ENCODE measurements around the gene OVCA2. TPM values are rescaled to one million over a fixed set of nuclear protein-coding genes. Genes with fewer than 3 reads are reported as not detected.
"Not testable (repeated sequence)": the region's sequence is repeated elsewhere in the genome, so short reads cannot be mapped to it uniquely, and the experiment has no call there.

OVCA2 gene
- total RNA-seq, 4 donors from 2014 or later = 19.6 to 40.3 (median 36.5) TPM

GRCh38 chr17:2008332-2009126 is 33.3 kb upstream of the OVCA2 start:
- no peak for ATAC-seq
- TF ChIP-seq CTCF (IDR thresholded peaks at IDR 0.05) (no peak), POLR2A (IDR thresholded peaks at IDR 0.05) (no peak), POLR2AphosphoS5 (IDR thresholded peaks at IDR 0.05) (no peak)
- H3K4me1 ChIP-seq = peaks cover 0 to 14% (median 0%) of the 10 kb centered on the region in 3 donors
- 86 to 89% methylated on average over 13 to 15 of the region's 15 CpGs for WGBS, 2 donors (ENCODE audit: low coverage in 1 of 2)
- no peak overlapping the region for H3K4me3 ChIP-seq
- no peaks in the 10 kb centered on the region for H3K9me3 ChIP-seq
- no peaks in the 10 kb centered on the region for H3K27me3 ChIP-seq
- H3K27ac ChIP-seq = no peak overlapping the region
- no peaks in the 10 kb centered on the region for H3K36me3 ChIP-seq

DNA sequence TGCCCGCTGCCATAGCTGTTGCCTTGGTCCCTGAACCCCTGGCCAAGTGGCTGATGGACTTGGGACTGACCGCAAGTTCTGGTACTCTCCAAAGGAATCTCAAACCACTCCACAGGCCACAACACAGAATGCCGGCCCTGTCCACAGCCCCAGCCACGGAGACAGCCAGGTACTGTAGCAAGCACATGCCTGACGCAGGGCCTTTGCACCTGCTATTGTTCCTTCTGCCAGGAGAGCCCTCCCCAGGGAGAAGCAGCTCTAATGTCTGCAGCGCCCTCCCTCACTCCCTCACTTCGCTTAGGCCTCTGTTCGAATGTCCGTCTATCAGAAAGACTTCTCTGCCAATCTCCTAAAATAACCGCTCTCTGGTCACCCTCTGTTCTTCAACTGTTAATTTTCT is 32.1 kb upstream of the OVCA2 start:
- WGBS, 2 donors (ENCODE audit: low coverage in 1 of 2) = no CpG with 5 or more reads among the region's 10 CpGs

GRCh38 chr17:2011411-2012371 is 30.1 kb upstream of the OVCA2 start:
- Histone ChIP-seq H3K4me3 (peak overlapping the region in 1 of 2 donors; percentile 6), H3K27me3 (peaks cover 11% of the 10 kb centered on the region), H3K36me3 (no peaks in the 10 kb centered on the region), H3K9me3 (no peaks in the 10 kb centered on the region), H3K4me1 (peaks cover 0 to 14% (median 0%) of the 10 kb centered on the region in 3 donors), H3K27ac (peak overlapping the region in 3 of 4 donors; percentile 28 to 64 (median 56))
- peak; percentile 71 for ATAC-seq
- TF ChIP-seq EP300 (IDR thresholded peaks at IDR 0.05) = no peak
- TF ChIP-seq CTCF (IDR thresholded peaks at IDR 0.05) = no peak
- TF ChIP-seq POLR2AphosphoS5 (IDR thresholded peaks at IDR 0.05) = no peak
- TF ChIP-seq POLR2A (IDR thresholded peaks at IDR 0.05) = no peak
- WGBS, 2 donors (ENCODE audit: low coverage in 1 of 2) = 25 to 66% methylated on average over 9 to 16 of the region's 24 CpGs

More for the DNA sequence above, 32.1 kb upstream of the OVCA2 start:
- peaks cover 0 to 14% (median 0%) of the 10 kb centered on the region in 3 donors for H3K4me1 ChIP-seq
- ATAC-seq = no peak
- H3K9me3 ChIP-seq = no peaks in the 10 kb centered on the region
- TF ChIP-seq POLR2A (IDR thresholded peaks at IDR 0.05) (no peak), EP300 (IDR thresholded peaks at IDR 0.05) (no peak), POLR2AphosphoS5 (IDR thresholded peaks at IDR 0.05) (no peak), CTCF (IDR thresholded peaks at IDR 0.05) (no peak)
- no peaks in the 10 kb centered on the region for H3K36me3 ChIP-seq
- H3K4me3 ChIP-seq = no peak overlapping the region
- H3K27me3 ChIP-seq = no peaks in the 10 kb centered on the region
- H3K27ac ChIP-seq = no peak overlapping the region

- Histone ChIP-seq H3K9me3 (no peaks in the 10 kb centered on the region), H3K4me1 (peaks cover 0 to 14% (median 0%) of the 10 kb centered on the region in 3 donors), H3K27ac (peak overlapping the region in 2 of 4 donors; percentile 28 to 64), H3K27me3 (peaks cover 16% of the 10 kb centered on the region), H3K4me3 (no peak overlapping the region), H3K36me3 (no peaks in the 10 kb centered on the region)
- TF ChIP-seq CTCF (IDR thresholded peaks at IDR 0.05) (no peak), EP300 (IDR thresholded peaks at IDR 0.05) (no peak), POLR2AphosphoS5 (IDR thresholded peaks at IDR 0.05) (no peak), POLR2A (IDR thresholded peaks at IDR 0.05) (no peak)
- no peak for ATAC-seq
- WGBS, 2 donors (ENCODE audit: low coverage in 1 of 2) = 86 to 87% methylated on average over 2 to 3 of the region's 4 CpGs
Measured at GRCh38 chr17:2012499-2012898, 29.3 kb upstream of the OVCA2 start.

GRCh38 chr17:2013220-2013993 is 28.4 kb upstream of the OVCA2 start:
- H3K36me3 ChIP-seq, H3K27ac ChIP-seq, H3K9me3 ChIP-seq, ATAC-seq, H3K4me3 ChIP-seq: not testable (repeated sequence)
- peaks cover 24% of the 10 kb centered on the region for H3K27me3 ChIP-seq
- peaks cover 0 to 14% (median 0%) of the 10 kb centered on the region in 3 donors for H3K4me1 ChIP-seq
- WGBS, 2 donors (ENCODE audit: low coverage in 1 of 2) = 71 to 94% methylated on average over 3 to 4 of the region's 6 CpGs

All from gastroesophageal sphincter (tissue), 4 donors.